K562 (cell line): Measurements from ENCODE around the gene XPO1. TPM values are rescaled to one million over a fixed set of nuclear protein-coding genes. Genes with fewer than 3 reads are reported as not detected.
A peak's percentile ranks its signal among the peaks of the same experiment; 100 is the strongest.

Experiments
- BRD4 ChIP-seq: fragments of 200-600 bp; sonication (generic); IDR thresholded peaks from 2 replicates; pipeline ENCODE4 v1.6.1; 2017; ENCODE audit warnings: inconsistent platforms
- EGR1 ChIP-seq: fragments of 450-650 bp; conservative IDR thresholded peaks from 2 replicates; pipeline ENCODE4 v1.6.1; 2017; ENCODE audit warnings: mild to moderate bottlenecking
- ETS2 ChIP-seq: IDR thresholded peaks from 2 replicates; pipeline ENCODE4 v1.6.1; 2016; ENCODE audit warnings: borderline replicate concordance, missing genetic modification characterization, mild to moderate bottlenecking, moderate library complexity, missing compliant biosample characterization; ENCODE audit not compliant: poor library complexity, severe bottlenecking
- HDAC1 ChIP-seq, 2 experiments: fragments of 450-650 bp; IDR thresholded peaks; 2 replicates each; pipeline ENCODE4 v1.6.1; 2016 to 2017; ENCODE audit warnings: inconsistent platforms in 1 of 2, mild to moderate bottlenecking in 1 of 2, moderate library complexity in 1 of 2
- JUND ChIP-seq, 2 experiments: IDR thresholded peaks; 2 replicates in 1 of 2; 3 replicates in 1 of 2; pipeline ENCODE4 v1.6.1; 2011; ENCODE audit warnings: borderline replicate concordance in 2 of 2, low read depth in 2 of 2, low read length in 2 of 2, improper control_type of control experiment in 1 of 2, missing biosample characterization in 1 of 2, missing genetic modification characterization in 1 of 2, missing genetic modification reagents in 1 of 2
- PATZ1 ChIP-seq: fragments of 250-450 bp; sonication (Bioruptor Pico); IDR thresholded peaks from 2 replicates; pipeline ENCODE4 v1.5.0; 2020; ENCODE audit warnings: mild to moderate bottlenecking, borderline replicate concordance
- PHF8 ChIP-seq: fragments of 200-600 bp; sonication (generic); IDR thresholded peaks from 2 replicates; pipeline ENCODE4 v1.6.1; 2012; ENCODE audit warnings: mixed run types, mild to moderate bottlenecking, inconsistent platforms, low read length, moderate library complexity, borderline replicate concordance
- PRPF4 ChIP-seq: fragments of 200-400 bp; formaldehyde crosslinking; IDR thresholded peaks from one replicate; pipeline ENCODE4 v1.6.1; 2017; ENCODE audit warnings: low read length, low read depth, mild to moderate bottlenecking; ENCODE audit not compliant: insufficient read depth, poor library complexity, severe bottlenecking
- SNIP1 ChIP-seq: fragments of 450-650 bp; IDR thresholded peaks from 2 replicates; pipeline ENCODE4 v1.7.1; 2017; ENCODE audit warnings: low read depth, mild to moderate bottlenecking
- TCF3 ChIP-seq: sonication (generic); formaldehyde crosslinking; IDR thresholded peaks from 2 replicates; pipeline ENCODE4 v1.4.0; 2020; ENCODE audit warnings: mild to moderate bottlenecking, missing genetic modification reagents
- TSC22D4 ChIP-seq: fragments of 450-650 bp; IDR thresholded peaks from 2 replicates; pipeline ENCODE4 v1.6.1; 2016; ENCODE audit warnings: missing genetic modification characterization, missing biosample characterization, control low read depth
- ZNF589 ChIP-seq: fragments of 200-800 bp; sonication (Bioruptor generic); IDR thresholded peaks from 2 replicates; pipeline ENCODE4 v1.6.1; 2016; ENCODE audit warnings: low read depth, missing genetic modification characterization, missing compliant biosample characterization
- polyA plus RNA-seq, 8 experiments: library from polyadenylated mRNA; depleted of rRNA in 4 of 8; stranded (reverse) in 5 of 8; unstranded in 3 of 8; fragments of >200 nt; fragmentation: Nextera tagmentation in 2 of 8; fragmentation: Illumina TruSeq in 1 of 8; extraction: Ambion mirVana in 2 of 8; extraction: Trizol in 1 of 8; gene quantifications; 2 replicates each; pipeline versions ENCODE4 v1.2.1 to v1.2.3, GENCODE V29; 2011 to 2014; ENCODE audit warnings: inconsistent platforms in 1 of 8, missing spikeins in 1 of 8
- total RNA-seq, 7 experiments: library from RNA; depleted of rRNA in 6 of 7; stranded (reverse); fragments of >200 nt in 6 of 7; fragmentation: Illumina TruSeq in 2 of 7; extraction: Trizol in 2 of 7; gene quantifications; 2 replicates each; pipeline versions ENCODE4 v1.2.1 to v1.2.3, GENCODE V29; 2011 to 2021; ENCODE audit warnings: low replicate concordance in 1 of 7
- TF ChIP-seq, protein P1 (sequence below): fragments of 450-650 bp; formaldehyde crosslinking; IDR thresholded peaks from 2 replicates; pipeline ENCODE4 v1.4.0; 2020; ENCODE audit warnings: mild to moderate bottlenecking, moderate library complexity
- TF ChIP-seq, protein P2 (sequence below): sonication (generic); formaldehyde crosslinking; IDR thresholded peaks from 2 replicates; pipeline ENCODE4 v1.8.0; 2022; ENCODE audit warnings: mild to moderate bottlenecking, missing genetic modification reagents

XPO1 gene
- total and polyA plus RNA-seq, 9 of the 15 experiments (the other 6 are each of a cell fraction or from before 2014, with no cell fraction given), result 86.2 to 307 (median 216) TPM

GRCh38 chr2:61470965-61471904 lies 66.9 kb downstream of the XPO1 start, which contains the start of gene USP34 (continued):
- TF ChIP-seq PRPF4, result peak; percentile 29
- 0 out of 2 replicates have a peak, but pooled peaks have one; percentile 13 for TF ChIP-seq TCF3 (CRISPR knock-in tag)
- TF ChIP-seq EGR1, result peak; percentile 95
- TF ChIP-seq ZNF589, result 0 out of 2 replicates have a peak, but pooled peaks have one; percentile 36
- TF ChIP-seq BRD4, result peak; percentile 90
- no peak for TF ChIP-seq PATZ1
- peak; percentile 99 for TF ChIP-seq PHF8
- no peak for TF ChIP-seq ETS2 (tag)
- TF ChIP-seq, protein P1, sequence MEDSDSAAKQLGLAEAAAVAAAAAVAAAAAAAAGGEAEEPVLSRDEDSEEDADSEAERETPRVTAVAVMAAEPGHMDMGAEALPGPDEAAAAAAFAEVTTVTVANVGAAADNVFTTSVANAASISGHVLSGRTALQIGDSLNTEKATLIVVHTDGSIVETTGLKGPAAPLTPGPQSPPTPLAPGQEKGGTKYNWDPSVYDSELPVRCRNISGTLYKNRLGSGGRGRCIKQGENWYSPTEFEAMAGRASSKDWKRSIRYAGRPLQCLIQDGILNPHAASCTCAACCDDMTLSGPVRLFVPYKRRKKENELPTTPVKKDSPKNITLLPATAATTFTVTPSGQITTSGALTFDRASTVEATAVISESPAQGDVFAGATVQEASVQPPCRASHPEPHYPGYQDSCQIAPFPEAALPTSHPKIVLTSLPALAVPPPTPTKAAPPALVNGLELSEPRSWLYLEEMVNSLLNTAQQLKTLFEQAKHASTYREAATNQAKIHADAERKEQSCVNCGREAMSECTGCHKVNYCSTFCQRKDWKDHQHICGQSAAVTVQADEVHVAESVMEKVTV (CRISPR knock-in tag), result peak; percentile 81
- no peak for TF ChIP-seq SNIP1
- TF ChIP-seq HDAC1 (IDR thresholded peaks at IDR 0.05), result peak; percentile 11 to 56; a peak in 2 of 4 replicates
- no peak; the same call in 1 of the 2 replicates for TF ChIP-seq JUND (IDR thresholded peaks at IDR 0.05; ENCODE audit: borderline replicate concordance, low read depth, low read length)
- no peak; the same call in 2 of the 3 replicates for TF ChIP-seq JUND (tag; IDR thresholded peaks at IDR 0.05; ENCODE audit: borderline replicate concordance, low read depth, low read length)
- TF ChIP-seq, protein P2, sequence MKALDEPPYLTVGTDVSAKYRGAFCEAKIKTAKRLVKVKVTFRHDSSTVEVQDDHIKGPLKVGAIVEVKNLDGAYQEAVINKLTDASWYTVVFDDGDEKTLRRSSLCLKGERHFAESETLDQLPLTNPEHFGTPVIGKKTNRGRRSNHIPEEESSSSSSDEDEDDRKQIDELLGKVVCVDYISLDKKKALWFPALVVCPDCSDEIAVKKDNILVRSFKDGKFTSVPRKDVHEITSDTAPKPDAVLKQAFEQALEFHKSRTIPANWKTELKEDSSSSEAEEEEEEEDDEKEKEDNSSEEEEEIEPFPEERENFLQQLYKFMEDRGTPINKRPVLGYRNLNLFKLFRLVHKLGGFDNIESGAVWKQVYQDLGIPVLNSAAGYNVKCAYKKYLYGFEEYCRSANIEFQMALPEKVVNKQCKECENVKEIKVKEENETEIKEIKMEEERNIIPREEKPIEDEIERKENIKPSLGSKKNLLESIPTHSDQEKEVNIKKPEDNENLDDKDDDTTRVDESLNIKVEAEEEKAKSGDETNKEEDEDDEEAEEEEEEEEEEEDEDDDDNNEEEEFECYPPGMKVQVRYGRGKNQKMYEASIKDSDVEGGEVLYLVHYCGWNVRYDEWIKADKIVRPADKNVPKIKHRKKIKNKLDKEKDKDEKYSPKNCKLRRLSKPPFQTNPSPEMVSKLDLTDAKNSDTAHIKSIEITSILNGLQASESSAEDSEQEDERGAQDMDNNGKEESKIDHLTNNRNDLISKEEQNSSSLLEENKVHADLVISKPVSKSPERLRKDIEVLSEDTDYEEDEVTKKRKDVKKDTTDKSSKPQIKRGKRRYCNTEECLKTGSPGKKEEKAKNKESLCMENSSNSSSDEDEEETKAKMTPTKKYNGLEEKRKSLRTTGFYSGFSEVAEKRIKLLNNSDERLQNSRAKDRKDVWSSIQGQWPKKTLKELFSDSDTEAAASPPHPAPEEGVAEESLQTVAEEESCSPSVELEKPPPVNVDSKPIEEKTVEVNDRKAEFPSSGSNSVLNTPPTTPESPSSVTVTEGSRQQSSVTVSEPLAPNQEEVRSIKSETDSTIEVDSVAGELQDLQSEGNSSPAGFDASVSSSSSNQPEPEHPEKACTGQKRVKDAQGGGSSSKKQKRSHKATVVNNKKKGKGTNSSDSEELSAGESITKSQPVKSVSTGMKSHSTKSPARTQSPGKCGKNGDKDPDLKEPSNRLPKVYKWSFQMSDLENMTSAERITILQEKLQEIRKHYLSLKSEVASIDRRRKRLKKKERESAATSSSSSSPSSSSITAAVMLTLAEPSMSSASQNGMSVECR (CRISPR knock-in tag), result peak; percentile 57
- no peak for TF ChIP-seq TSC22D4
